ENCODE data around the gene DIDO1.
"Not testable (repeated sequence)": the region's sequence is repeated elsewhere in the genome, so short reads cannot be mapped to it uniquely, and the experiment has no call there.

The DIDO1 gene

DNA sequence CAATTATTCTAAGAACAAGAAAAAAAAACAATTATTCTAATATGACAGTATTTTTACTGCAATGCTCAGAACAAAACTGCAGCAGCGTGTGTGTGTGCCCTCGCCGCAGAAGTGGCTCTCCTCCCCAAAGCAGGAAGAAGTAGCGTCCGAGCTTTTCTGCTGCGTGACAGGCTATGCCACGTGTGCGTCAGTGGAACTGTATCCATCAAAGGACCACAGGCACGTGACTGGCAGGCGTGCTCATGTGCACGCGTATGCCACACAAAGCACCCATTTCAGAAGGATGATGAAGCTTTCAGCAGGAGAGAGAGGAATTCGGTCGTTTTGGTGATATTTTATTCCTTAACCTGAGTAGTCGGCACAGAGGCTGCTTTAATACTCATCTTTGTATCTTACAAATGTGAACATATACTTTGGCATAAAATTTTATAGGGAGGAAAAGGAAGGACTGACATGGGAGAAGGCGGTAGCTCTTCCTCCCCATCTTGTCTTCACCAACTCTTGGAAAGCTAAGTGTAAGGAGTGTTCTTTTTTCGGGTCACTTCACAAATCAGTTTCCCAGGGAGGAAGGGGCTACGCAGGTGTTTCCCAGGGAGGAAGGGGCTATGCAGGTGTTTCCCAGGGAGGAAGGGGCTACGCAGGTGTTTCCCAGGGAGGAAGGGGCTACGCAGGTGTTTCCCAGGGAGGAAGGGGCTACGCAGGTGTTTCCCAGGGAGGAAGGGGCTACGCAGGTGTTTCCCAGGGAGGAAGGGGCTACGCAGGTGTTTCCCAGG, 68.1 kb downstream of the DIDO1 start:
- in situ Hi-C loops (cut with HindIII; ENCODE audit: low sequenced_read_pairs): no loop called here

DNA sequence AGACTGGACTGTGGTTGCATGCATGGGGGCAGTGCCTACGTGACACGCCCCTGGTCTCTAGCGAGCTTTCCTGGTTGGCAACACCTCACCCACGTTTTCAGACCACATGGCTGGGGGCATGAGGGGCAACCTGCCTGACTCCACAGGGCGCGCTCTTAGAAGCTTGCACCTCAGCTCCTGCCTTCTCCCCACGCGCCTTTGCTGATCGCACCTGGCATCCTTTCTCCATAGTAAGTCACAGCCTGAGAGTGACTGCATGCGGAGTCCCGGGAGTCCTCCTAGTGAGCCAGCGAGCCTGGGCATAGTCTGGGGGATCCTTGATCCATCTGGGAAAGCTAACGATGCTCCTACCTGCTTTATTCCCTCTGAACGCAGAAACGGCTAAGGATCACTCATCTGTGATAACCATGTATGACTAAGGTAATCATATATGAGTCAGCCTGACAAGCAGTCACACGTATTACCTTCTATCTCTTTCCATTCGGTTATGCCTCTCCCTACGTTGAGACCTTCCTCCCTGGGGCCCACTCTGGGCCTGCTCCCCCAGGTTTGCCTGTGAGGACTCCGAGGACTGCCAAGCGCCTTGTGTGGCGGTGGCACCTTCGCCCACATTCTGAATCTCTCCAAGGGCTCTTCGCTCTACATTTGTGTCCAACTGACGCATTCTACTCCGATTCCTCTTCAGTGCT, 69.2 kb downstream of the DIDO1 start:
- in situ Hi-C loops (cut with HindIII; ENCODE audit: low sequenced_read_pairs): no loop called here

DNA sequence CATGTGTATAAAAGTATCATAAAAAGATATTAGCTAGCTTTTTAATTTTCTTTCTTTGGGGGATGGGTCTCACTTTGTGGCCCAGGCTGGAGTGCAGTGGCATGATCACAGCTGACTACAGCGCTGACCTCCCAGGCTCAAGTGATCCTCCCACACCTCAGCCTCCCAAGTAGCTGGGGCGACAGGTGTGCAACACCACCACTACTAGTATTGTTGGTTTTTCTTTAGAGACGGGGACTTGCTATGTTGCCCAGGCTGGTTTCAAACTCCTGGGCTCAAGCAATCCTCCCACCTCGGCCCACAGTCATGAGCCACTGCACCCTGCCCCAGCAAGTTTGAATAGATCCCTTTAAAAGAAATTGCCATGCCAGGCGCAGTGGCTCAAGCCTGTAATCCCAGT, 71.2 kb downstream of the DIDO1 start:
- in situ Hi-C loops (cut with HindIII; ENCODE audit: low sequenced_read_pairs): no loop called here

DNA sequence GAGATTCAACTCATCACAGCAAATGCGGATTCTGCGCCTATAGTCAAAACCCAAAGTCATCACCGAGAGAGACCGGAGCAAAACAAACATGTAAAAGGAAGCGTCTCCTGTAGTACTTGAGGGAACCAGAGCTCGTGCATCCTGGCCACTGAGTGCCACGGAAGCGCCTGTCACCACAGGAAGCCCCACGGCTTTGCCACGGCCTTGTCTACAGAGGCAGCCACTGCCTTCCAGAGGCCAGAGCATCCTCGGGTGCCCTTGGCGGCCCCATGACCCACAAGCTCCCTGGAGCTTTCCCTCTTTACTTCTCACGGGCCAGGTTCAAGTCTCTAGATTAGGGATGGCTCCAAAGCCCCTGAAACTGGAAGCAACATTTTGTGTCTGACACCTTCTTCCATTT, 72.2 kb downstream of the DIDO1 start:
- in situ Hi-C loops (cut with HindIII; ENCODE audit: low sequenced_read_pairs): no loop called here

DNA sequence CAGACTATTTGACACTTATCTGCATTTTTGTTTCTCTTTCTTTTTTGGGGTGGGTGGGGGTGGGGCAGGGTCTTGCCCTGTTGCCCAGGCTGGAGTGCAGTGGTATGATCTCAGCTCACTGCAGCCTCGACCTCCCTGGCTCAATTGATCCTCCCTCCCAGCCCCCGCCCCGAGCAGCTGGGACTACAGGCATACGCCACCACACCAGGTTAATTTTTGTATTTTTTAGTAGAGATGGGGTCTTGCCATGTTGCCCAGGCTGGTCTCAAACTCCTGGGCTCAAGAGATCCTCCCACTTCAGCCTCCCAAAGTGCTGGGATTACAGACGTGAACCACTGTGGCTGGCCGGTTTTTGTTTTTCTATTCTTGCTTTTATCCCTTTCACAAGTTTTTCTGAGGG, 73.0 kb downstream of the DIDO1 start:
- in situ Hi-C loops (cut with HindIII; ENCODE audit: low sequenced_read_pairs): not testable (repeated sequence)

DNA sequence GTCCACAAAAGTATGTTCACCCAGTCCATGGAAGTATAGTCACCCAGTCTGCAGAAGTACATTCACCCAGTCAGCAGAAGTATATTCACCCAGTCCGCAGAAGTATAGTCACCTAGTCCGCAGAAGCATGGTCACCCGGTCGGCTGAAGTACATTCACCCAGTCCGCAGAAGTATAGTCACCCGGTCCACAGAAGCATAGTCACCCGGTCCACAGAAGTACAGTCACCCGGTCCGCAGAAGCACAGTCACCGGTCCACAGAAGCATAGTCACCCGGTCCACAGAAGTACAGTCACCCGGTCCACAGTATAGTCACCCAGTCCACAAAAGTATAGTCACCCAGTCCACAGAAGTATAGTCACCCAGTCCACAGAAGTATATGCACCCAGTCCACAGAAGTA, 73.5 kb downstream of the DIDO1 start:
- in situ Hi-C loops (cut with HindIII; ENCODE audit: low sequenced_read_pairs): no loop called here

DNA sequence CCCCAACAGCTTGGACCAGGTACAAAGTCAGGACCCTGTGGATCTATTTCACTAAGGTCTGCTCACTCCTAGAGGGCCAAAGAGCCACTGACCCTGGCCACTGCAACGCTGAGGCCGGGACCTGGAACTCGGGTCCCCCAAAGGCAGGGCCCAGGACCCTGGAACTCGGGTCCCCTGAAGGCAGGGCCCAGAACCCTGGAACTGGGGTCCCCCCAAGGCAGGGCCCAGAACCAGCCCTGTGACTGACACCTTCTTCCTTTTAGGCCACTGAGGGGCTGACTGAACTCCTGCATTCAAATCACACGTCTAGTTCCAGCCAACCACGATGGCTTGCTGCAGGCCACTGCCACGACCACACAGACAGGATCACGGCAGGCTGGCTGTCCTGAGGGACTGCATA, 74.1 kb downstream of the DIDO1 start:
- in situ Hi-C loops (cut with HindIII; ENCODE audit: low sequenced_read_pairs): no loop called here

DNA sequence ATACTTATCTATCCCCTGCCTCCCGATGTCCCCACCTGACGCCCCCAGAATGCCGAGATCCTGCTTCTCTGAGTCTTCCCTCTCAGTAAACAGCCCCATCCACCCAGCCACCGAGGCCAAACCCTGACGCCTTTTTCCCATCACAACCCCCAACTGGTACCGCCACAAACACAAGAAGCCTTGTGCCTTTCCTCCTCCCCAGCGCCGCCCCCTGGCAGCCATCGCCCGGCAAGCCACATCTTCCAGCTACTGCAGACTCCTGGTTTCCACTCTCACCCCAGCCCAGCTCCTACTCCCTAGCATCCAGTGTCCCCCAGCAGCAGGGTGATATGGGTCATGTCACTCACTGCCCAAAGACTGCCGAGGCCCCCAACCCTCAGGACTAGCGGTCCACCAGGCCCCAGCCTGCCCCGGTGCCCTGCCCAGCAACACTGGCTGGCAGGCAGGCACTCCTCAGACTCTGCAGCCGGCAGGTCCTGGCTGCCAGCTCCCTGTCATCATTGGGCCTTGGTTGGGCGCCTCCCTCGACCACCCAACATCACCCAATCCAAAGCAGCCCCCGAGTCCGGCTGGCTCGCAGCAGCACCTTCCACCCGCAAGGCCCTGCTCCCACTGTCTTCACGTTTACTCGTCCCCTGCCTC, 75.9 kb downstream of the DIDO1 start:
- in situ Hi-C loops (cut with HindIII; ENCODE audit: low sequenced_read_pairs): no loop called here

DNA sequence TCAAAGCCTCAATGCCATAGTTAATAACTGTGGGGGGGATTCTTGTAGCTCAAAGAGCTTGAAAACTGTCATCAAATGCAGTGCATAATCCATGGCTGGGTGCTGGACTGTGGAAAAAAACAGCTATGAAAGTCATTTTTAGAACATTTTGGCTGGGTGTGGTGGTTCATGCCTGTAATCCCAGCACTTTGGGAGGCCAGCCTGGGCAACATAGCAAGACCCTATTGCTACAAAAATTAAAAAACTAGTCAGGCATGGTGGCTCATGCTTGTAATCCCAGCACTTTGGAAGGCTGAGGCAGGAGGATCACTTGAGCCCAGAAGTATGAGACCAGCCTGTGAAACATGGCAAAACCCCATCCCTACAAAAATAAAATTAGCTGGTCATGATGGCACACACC, 76.9 kb downstream of the DIDO1 start:
- in situ Hi-C loops (cut with HindIII; ENCODE audit: low sequenced_read_pairs): no loop called here

DNA sequence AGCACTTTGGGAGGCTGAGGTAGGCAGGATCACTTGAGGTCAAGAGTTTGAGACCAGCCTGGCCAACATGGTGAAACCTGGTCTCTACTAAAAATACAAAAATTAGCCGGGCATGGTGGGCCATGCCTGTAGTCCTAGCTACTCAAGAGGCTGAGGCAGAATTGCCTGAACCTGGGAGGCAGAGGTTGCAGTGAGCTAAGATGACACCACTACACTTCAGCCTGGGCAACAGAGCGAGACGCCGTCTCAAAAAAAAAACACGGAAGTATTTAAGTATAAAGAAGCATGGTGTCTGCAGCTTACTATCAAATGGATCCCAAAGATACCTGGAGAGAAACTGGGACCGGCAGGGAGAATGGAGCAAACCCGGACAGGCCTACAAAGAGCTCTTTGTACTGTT, 77.4 kb downstream of the DIDO1 start:
- in situ Hi-C loops (cut with HindIII; ENCODE audit: low sequenced_read_pairs): not testable (repeated sequence)

DNA sequence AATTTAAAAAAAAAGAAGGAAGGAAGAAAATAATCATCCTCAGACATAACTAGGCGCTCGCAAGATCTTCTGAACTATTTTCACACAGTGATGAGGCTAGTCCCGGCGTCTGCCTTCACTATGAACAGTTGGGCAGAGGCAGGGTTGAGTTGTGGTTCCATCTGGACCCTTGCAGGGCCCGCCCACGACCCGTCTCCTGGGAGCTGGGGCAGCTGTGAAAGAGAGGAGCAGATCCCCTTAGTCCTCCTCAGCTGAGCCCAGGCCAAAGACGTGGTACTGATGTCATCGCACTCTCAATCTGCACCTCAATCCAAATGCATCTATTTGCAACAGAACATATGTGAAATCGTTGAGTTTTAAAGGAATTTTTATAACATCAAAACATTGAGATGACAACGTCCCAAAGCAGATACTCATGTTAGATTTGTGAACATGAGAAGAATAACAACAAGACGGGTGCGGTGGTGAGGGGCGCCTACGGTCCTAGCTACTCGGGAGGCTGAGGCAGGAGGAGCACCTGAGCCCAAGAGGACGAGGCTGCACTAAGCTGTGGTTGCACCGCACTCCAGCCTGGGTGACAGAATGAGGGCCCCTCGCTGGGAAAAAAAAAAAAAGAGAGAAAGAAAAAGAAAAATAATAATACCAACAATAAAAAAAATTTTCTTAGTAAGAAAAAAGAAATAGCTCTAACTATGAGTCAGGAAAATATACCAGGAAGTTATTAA, 80.0 kb downstream of the DIDO1 start:
- in situ Hi-C loops (cut with HindIII; ENCODE audit: low sequenced_read_pairs): no loop called here

DNA sequence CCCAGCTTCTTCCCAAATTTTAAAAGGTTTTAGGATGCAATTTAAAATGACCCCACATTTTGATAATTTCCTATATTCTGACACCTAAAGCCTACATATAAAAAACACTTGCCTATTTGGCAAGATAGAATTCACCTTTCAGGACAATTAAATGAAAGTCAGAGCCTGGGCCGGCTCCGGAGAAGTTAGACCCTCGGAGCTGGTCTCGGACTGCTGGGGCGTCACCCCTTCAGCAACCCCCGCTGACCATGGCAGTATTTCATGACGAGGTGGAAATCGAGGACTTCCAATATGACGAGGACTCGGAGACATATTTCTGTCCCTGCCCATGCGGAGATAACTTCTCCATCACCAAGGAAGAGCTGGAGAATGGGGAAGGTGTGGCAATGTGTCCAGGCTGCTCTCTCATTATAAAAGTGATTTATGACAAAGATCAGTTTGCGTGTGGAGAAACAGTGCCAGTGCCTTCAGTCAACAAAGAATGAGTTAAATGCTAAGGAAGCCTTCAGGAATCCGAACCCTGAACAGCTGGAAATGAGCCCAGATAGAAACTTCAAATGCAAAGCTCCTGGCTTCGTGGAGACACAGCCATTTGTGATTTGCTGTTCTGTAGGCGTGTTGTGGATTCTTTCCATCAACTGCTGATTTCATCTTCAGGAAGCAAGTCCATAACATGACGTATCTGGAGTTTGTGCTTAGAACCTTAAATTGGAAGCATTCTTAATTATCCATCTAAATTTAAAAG, 80.7 kb downstream of the DIDO1 start:
- in situ Hi-C loops (cut with HindIII; ENCODE audit: low sequenced_read_pairs): no loop called here

DNA sequence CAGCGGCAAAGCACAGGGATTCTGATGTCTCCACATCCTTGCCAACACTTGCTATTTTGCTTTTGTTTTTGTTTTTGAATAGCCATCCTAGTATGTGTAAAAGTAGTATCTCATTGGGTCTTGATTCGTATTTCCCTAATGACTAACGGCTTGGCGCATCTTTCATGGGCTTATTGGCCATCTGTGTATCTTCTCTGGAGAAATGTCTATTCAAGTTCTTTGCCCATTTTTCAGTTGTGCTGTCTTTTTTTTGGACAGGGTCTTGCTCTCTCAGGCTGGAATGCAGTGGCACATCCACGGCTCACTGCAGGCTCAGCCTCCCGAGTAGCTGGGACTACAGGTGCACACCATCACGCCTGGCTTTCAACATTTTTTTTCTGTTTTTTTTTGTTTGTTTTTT, 82.1 kb downstream of the DIDO1 start:
- in situ Hi-C loops (cut with HindIII; ENCODE audit: low sequenced_read_pairs): no loop called here

DNA sequence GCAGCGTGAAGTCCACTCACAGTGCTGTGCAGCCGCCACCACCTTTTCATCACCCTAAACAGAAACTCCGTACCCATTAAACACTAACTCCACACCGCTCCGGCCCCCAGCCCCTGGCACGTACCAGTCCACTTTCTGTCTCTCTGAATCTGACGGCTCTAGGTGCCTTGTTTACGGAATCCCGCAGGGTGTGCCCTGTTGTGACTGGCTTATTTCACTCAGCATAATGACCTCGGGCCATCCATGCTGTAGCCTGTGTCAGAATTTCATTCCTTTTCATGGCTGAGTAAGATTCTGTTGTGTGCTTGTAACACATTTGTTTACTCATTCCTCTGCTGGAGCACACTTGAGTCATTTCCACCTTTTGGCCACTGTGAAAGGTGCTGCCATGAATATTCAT, 82.6 kb downstream of the DIDO1 start:
- in situ Hi-C loops (cut with HindIII; ENCODE audit: low sequenced_read_pairs): no loop called here

DNA sequence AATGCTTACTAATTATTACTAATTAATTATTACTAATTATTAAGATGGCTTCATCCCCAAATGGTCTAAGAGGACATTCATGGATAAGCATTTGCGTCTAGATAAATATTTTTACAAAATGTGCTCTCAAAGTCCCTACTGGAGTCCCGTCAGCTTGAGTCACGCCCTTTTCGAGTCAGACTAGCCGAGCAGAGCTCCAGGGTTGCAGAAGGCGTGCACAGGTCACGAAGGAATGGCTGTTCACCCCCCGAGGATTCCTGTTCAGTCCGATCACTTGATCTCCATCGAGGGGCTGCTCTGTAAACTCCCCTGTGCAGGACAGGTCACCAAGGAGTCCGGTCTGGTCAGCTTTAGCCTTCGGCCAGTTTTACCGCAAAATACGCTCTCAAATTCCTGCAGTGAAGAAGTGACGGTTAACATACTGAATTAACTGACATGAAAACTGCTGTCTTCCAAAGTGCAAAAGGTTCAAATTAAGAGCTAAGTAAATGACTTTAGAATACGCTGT, 84.5 kb downstream of the DIDO1 start:
- in situ Hi-C loops (cut with HindIII; ENCODE audit: low sequenced_read_pairs): no loop called here

DNA sequence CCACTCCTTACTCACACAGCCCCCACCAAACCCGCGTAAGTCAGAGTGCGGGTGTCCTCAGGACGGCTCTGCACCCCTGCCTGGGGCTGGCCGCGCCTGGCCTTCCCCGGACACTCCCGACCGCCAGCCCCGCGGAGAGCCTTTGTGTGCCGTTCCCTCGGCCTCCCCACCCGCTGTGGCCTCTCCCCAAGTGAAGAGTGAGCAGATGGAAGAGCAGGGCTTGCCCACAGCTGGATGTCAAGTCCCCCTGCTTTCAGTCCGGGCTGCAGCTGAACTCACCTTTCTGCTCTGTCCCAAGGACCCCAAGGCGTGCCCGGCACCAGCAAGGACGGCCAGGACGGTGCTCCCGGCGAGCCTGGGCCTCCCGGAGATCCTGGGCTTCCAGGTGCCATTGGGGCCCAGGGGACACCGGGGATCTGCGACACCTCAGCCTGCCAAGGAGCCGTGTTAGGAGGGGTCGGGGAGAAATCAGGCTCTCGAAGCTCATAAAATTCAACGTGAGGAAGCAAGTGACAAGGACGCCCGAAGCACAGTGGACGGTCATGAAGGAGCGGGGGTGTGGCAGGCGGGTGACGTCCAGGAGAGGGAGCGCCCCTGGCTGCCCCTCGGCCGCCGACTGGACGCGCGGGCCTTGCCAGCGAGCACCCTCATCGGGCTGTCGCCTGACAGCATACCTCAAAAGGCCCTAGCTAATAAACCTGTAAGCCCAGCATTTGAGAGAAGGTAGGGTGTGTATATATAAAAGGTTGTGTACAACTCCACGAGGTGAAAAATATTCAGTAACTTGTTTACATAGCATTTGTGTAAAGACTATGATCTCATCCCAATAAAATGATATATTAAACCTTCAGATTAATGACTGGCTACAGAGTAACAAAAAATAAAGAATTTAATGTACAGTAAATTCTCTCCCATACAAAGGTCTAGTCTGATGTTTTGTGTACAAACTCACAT, 85.8 kb downstream of the DIDO1 start:
- in situ Hi-C loops (cut with HindIII; ENCODE audit: low sequenced_read_pairs): no loop called here

DNA sequence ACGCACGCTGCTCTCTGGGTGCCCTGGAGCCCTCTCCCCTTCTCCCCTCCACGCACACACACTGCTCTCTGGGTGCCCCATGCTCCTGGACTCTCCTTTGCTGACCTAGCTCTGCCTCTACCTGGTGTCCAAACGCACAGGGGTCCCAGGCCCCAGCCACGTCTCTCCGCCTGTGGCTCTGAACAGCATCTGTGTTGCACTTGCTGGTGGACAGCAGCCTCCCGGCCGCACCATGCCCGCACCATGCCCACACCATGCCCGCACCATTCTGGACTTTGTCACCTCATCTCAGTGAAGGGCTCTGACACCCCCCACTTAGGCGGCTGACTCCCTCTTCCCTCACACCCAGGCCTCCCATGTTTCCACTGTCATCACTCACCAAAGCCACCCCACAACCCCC, 86.5 kb downstream of the DIDO1 start:
- in situ Hi-C loops (cut with HindIII; ENCODE audit: low sequenced_read_pairs): no loop called here

DNA sequence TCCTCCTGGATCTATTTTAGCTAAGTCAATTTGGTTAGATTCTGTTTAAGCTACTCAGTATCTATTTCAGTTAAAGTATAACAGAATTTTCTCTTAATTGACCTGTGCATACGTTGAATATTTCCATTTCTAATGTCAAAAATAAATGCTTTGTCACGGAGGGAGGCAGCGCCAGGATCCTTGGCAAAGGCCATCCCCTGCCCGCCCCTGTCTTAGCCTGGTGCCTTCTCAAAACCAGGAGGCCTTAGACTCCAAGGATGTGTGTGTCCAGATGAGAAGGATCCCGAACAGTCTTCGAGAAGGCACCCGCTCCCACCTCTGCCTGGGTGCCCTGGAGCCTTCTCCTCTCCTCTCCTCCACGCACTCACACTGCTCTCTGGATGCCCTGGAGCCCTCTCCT, 87.0 kb downstream of the DIDO1 start:
- in situ Hi-C loops (cut with HindIII; ENCODE audit: low sequenced_read_pairs): no loop called here

DNA sequence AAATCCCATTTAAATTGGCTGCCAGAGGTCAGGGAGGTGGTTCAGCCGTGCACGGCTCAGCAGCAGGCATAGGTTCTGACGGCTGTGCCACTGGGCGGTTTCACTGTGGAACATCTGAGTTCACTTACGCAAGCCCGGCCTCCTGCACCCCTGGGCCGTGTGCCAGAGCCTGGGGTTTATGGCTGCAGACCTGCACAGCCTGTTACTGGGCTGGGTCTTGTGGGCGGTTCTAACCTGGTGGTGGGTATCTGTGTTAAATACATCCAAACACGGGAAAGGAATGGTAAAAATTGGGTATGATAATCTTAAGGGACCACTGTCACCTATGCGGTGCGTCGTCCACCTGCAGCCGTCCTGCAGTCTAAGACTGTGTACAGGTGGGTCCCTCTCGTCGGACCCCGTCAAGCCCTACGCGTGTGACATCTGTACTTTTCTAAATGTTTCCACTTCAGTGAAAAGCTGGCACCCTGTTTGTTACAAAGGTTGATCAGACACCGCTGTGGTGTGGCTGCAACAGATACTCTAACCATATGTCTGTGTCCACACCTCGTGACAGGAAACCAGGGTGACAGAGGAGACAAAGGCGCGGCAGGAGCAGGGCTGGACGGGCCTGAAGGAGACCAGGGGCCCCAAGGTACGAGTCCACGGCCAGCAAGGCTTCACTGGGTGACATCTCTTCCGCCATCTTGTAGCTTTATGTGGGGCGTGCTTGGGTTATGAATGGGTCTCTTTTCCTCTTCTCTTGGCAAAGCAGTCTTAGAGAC, 88.0 kb downstream of the DIDO1 start:
- in situ Hi-C loops (cut with HindIII; ENCODE audit: low sequenced_read_pairs): no loop called here

Measured in DLD1 (cell line).